Skin of body (tissue), 2 donors: Measurements from ENCODE around the gene N4BP3. TPM values are rescaled to one million over a fixed set of nuclear protein-coding genes. Genes with fewer than 3 reads are reported as not detected.

Experiments used
- DNase-seq: peaks from one replicate; lab custom pipeline; 2025; lab: John Stamatoyannopoulos, UW
- total RNA-seq: library from RNA; depleted of rRNA; stranded (reverse); fragments of >200 nt; gene quantifications from one replicate; pipeline ENCODE4 v1.2.3, GENCODE V29; 2014

Gene N4BP3
- total RNA-seq, 1 donor from 2014 or later = 4.6 TPM

- no peak for DNase-seq
Observed at GRCh38 chr5:178103612-178104011, 9.7 kb upstream of the N4BP3 start.

GRCh38 chr5:178104492-178104891 is 8.8 kb upstream of the N4BP3 start:
- no peak for DNase-seq

GRCh38 chr5:178106086-178106485 is 7.2 kb upstream of the N4BP3 start:
- DNase-seq = no peak

GRCh38 chr5:178106556-178107239 is 6.6 kb upstream of the N4BP3 start:
- DNase-seq = no peak

GRCh38 chr5:178107756-178108310 is 5.5 kb upstream of the N4BP3 start:
- DNase-seq = no peak

- DNase-seq = no peak
Observed at GRCh38 chr5:178108446-178108845, 4.9 kb upstream of the N4BP3 start.

- no peak for DNase-seq
Observed at GRCh38 chr5:178108966-178109365, 4.4 kb upstream of the N4BP3 start.

GRCh38 chr5:178110511-178110910 is 2.8 kb upstream of the N4BP3 start:
- no peak for DNase-seq

GRCh38 chr5:178111925-178112324 is 1.4 kb upstream of the N4BP3 start:
- peak; percentile 70 for DNase-seq

- no peak for DNase-seq
Observed at GRCh38 chr5:178112545-178112944, 787 bp upstream of the N4BP3 start.

GRCh38 chr5:178113841-178114324 is 551 bp downstream of the N4BP3 start:
- no peak for DNase-seq

GRCh38 chr5:178114325-178115135 is 1.2 kb downstream of the N4BP3 start:
- DNase-seq = no peak

- DNase-seq = no peak
Observed at GRCh38 chr5:178115136-178115813, 1.9 kb downstream of the N4BP3 start.

GRCh38 chr5:178115814-178116142 is 2.4 kb downstream of the N4BP3 start:
- no peak for DNase-seq

- DNase-seq = no peak
Observed at GRCh38 chr5:178116143-178116885, 3.0 kb downstream of the N4BP3 start.

- no peak for DNase-seq
Observed at GRCh38 chr5:178117923-178118701, 4.8 kb downstream of the N4BP3 start.

GRCh38 chr5:178119915-178120606 is 6.7 kb downstream of the N4BP3 start:
- no peak for DNase-seq

- peak; percentile 43 for DNase-seq
Observed at GRCh38 chr5:178120607-178121357, 7.5 kb downstream of the N4BP3 start.
